Measurements from ENCODE around the gene RFXANK.
A peak's percentile ranks its signal among the peaks of the same experiment; 100 is the strongest.
"Not testable (repeated sequence)": the region's sequence is repeated elsewhere in the genome, so short reads cannot be mapped to it uniquely, and the experiment has no call there.

RFXANK gene

GRCh38 chr19:19205416-19206410, 13.7 kb downstream of the RFXANK start:
- H3K27me3 Mint-ChIP-seq, result peaks cover 15% of the 10 kb centered on the region
- H3K4me1 Mint-ChIP-seq, result peaks cover 21% of the 10 kb centered on the region
- no peak overlapping the region for H3K27ac Mint-ChIP-seq
- no peak overlapping the region for H3K4me3 Mint-ChIP-seq
- no peaks in the 10 kb centered on the region for H3K36me3 Mint-ChIP-seq
- peaks cover 4% of the 10 kb centered on the region for H3K9me3 Mint-ChIP-seq
- ATAC-seq (ENCODE audit: low read depth) (no peak), DNase-seq (ENCODE audit: low spot score in 2 of 2) (no peak)

DNA sequence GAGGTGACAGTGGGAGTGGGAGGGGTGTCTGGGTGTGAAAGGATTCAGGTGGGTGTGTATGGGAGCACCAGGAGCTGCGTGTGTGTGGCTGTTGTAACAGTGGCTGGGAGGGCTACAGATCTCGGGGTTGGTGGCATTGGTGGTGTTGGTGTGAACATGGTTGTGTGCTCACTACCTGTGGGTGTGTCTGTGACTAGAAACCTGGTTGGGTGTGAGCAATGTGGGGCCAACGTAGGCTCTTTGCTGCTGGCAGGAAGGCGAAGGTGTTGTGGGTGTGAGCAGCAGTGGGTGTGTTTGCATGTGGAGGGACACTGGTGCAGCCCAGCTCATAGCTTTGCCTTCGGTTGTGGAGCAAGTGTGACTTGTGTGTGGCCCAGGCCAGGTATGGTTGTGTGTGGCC, 14.9 kb downstream of the RFXANK start:
- Mint-ChIP-seq H3K4me1 (peaks cover 21% of the 10 kb centered on the region), H3K27me3 (peaks cover 21% of the 10 kb centered on the region)

DNA sequence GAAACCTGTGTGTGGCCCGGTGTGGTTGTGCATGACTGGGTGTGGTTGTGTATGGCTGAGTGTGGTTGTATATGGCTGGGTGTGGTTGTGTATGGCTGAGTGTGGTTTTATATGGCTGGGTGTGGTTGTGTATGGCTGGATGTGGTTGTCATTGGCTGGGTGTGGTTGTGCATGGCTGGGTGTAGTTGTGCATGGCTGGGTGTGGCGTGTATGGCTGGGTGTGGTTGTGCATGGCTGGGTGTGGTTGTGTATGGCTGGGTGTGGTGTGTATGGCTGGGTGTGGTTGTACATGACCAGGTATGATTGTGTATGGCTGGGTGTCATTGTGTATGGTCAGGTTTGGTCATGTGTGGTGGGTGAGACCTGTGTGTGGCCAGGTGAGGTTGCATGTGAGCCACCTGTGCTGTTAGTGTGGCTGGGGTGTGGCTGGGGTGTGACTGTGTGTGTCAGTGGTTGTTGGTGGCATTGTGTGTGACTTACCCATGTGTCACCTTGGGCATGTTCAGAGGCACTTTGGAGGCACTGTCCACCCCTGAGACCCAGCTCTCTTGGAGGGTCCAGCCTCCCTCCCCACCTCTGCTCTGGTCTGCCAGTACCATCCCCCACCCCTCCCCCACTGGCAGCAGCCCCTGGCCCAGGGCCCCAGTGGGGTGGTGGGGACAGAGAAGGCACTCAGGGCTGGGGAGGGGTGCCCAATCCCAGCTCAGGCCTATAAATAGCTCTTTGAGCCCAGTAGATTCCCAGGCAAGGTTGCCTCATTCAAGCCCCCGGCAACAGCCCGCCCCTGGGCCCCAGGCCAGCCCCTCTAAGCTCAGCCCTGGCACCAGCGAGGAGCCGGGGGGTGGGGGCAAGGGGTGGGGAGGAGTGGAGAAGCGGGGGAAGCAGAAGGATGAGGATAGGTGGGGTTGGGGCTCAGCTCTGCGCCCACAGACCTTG, 15.8 kb downstream of the RFXANK start:
- ATAC-seq (ENCODE audit: low read depth) (no peak), DNase-seq (ENCODE audit: low spot score in 2 of 2) (no peak)
- no peaks in the 10 kb centered on the region for H3K36me3 Mint-ChIP-seq
- H3K27ac Mint-ChIP-seq, result no peak overlapping the region
- peaks cover 15% of the 10 kb centered on the region for H3K4me1 Mint-ChIP-seq
- no peak overlapping the region for H3K4me3 Mint-ChIP-seq
- H3K27me3 Mint-ChIP-seq, result peaks cover 27% of the 10 kb centered on the region
- H3K9me3 Mint-ChIP-seq, result peaks cover 4% of the 10 kb centered on the region

More for the DNA sequence above, 14.9 kb downstream of the RFXANK start:
- H3K27ac Mint-ChIP-seq, result no peak overlapping the region
- peak overlapping the region; percentile 37 for H3K4me3 Mint-ChIP-seq
- H3K36me3 Mint-ChIP-seq, result no peaks in the 10 kb centered on the region
- DNase-seq (ENCODE audit: low spot score in 2 of 2) (no peak), ATAC-seq (ENCODE audit: low read depth) (no peak)
- peaks cover 4% of the 10 kb centered on the region for H3K9me3 Mint-ChIP-seq

GRCh38 chr19:19209372-19209771, 17.3 kb downstream of the RFXANK start:
- H3K4me1 Mint-ChIP-seq, result peaks cover 24% of the 10 kb centered on the region
- H3K27ac Mint-ChIP-seq, result no peak overlapping the region
- no peaks in the 10 kb centered on the region for H3K36me3 Mint-ChIP-seq
- DNase-seq (ENCODE audit: low spot score in 2 of 2), result no peak
- H3K9me3 Mint-ChIP-seq, result peaks cover 4% of the 10 kb centered on the region
- peaks cover 37% of the 10 kb centered on the region for H3K27me3 Mint-ChIP-seq
- ATAC-seq (ENCODE audit: low read depth), result no peak
- H3K4me3 Mint-ChIP-seq, result no peak overlapping the region

GRCh38 chr19:19211499-19212420, 19.7 kb downstream of the RFXANK start, which contains the start of gene NCAN:
Gene NCAN (plus strand): TSS chr19:19211958. CDS start chr19:19216954, 4,996 bp downstream.
- Mint-ChIP-seq H3K9me3 (peaks cover 4% of the 10 kb centered on the region), H3K27ac (no peak within 1 kb of the TSS), H3K4me3 (no peak within 1 kb of the TSS), H3K27me3 (peaks cover 48% of the 10 kb centered on the region), H3K36me3 (no peaks in the 10 kb centered on the region), H3K4me1 (peaks cover 26% of the 10 kb centered on the region)
- no peak for ATAC-seq (ENCODE audit: low read depth)
- no peak for DNase-seq (ENCODE audit: low spot score in 2 of 2)

- peaks cover 41% of the 10 kb centered on the region for H3K27me3 Mint-ChIP-seq
- no peak overlapping the region for H3K4me3 Mint-ChIP-seq
- no peaks in the 10 kb centered on the region for H3K9me3 Mint-ChIP-seq
- DNase-seq (ENCODE audit: low spot score in 2 of 2) (no peak), ATAC-seq (ENCODE audit: low read depth) (no peak)
- no peak overlapping the region for H3K27ac Mint-ChIP-seq
- peaks cover 14% of the 10 kb centered on the region for H3K4me1 Mint-ChIP-seq
- no peaks in the 10 kb centered on the region for H3K36me3 Mint-ChIP-seq
Observed at GRCh38 chr19:19212916-19213315, 20.9 kb downstream of the RFXANK start.

DNA sequence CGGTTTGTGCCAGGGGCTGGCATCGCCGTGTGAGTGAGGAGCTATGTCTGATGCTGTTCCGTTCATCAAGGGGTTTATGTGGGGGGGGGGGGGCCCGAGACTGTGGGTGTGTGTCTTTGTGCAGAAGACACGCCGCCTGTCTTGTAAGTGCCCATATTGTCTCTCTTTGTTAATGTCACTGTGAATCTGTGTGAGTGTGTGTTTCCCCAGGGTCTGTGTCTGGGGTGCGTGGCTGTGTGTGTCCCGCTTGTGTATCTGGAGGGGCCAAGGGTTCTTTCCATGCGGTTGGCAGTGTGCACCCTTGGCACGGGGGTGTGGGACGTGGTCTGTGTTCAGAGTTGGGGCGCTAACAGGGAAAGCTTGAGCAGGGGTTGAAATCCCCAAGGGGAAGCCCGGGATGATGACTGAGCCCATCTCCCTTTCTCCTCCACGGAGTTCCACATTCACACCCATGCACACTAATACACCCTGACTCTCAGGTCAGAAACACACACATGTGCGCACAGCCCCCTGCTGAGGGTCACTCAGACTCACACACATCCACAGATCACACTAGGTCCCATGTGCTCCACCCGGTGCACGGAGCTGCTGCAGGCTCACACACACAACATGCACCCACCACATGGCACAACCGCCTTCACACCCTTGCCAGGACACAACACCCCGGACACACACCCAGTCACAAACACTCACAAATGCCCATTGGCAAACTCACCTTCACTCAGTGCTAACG, 21.5 kb downstream of the RFXANK start:
- H3K27me3 Mint-ChIP-seq, result peaks cover 41% of the 10 kb centered on the region
- H3K4me1 Mint-ChIP-seq, result peaks cover 14% of the 10 kb centered on the region

DNA sequence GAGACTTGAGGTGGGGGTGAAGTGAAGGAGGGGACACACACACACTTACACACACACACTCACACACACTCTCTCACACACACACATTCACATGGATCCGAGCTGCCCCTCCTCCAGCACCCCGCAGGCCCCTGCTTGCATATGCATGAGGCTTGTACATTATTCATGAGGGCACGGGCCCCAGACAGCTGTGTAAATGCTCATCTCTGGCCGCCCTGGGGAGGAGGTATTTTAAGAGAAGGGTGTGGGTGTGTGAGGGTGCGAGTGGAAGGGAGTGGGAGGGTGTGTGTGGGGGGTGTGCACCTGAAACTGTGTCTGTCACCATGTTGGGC, 22.1 kb downstream of the RFXANK start:
- Mint-ChIP-seq H3K4me3 (no peak overlapping the region), H3K9me3 (no peaks in the 10 kb centered on the region), H3K27me3 (peaks cover 43% of the 10 kb centered on the region), H3K27ac (no peak overlapping the region), H3K4me1 (peaks cover 14% of the 10 kb centered on the region), H3K36me3 (no peaks in the 10 kb centered on the region)
- ATAC-seq (ENCODE audit: low read depth) (peak; percentile 43), DNase-seq (ENCODE audit: low spot score in 2 of 2) (no peak)

More for the DNA sequence above, 21.5 kb downstream of the RFXANK start:
- Mint-ChIP-seq H3K4me3 (no peak overlapping the region), H3K36me3 (no peaks in the 10 kb centered on the region), H3K9me3 (no peaks in the 10 kb centered on the region), H3K27ac (no peak overlapping the region)
- ATAC-seq (ENCODE audit: low read depth) (no peak), DNase-seq (ENCODE audit: low spot score in 2 of 2) (no peak)

DNA sequence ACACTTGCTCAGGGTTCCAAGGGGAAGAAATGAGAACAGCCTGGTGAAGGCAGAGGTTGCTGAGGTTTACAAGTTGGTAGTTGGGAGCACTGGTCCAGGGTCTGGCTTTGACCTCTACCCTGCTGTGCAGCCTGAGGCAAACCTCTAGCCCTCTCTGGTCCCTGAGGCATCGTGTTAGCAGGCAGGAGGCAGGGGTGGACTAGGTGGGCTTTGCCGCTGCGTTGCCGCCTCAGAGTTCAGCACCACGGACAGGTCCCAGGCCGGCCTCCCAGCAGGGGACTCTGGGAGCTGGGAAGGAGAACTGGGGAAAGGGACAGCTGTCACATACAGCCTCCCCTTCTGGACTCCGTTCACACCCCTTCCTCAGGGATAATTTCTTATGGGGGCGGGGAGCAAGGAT, 22.8 kb downstream of the RFXANK start:
- ATAC-seq (ENCODE audit: low read depth), result no peak
- Mint-ChIP-seq H3K36me3 (no peaks in the 10 kb centered on the region), H3K27ac (no peak overlapping the region), H3K4me1 (peaks cover 14% of the 10 kb centered on the region), H3K4me3 (no peak overlapping the region), H3K9me3 (no peaks in the 10 kb centered on the region), H3K27me3 (peaks cover 43% of the 10 kb centered on the region)
- DNase-seq (ENCODE audit: low spot score in 2 of 2), result no peak

GRCh38 chr19:19215792-19216191, 23.7 kb downstream of the RFXANK start:
- Mint-ChIP-seq H3K27me3 (peaks cover 40% of the 10 kb centered on the region), H3K9me3 (no peaks in the 10 kb centered on the region), H3K36me3 (no peaks in the 10 kb centered on the region), H3K4me3 (no peak overlapping the region), H3K27ac (no peak overlapping the region), H3K4me1 (peaks cover 12% of the 10 kb centered on the region)
- ATAC-seq (ENCODE audit: low read depth) (no peak), DNase-seq (ENCODE audit: low spot score in 2 of 2) (no peak)

- no peaks in the 10 kb centered on the region for H3K36me3 Mint-ChIP-seq
- no peak overlapping the region for H3K4me3 Mint-ChIP-seq
- peaks cover 12% of the 10 kb centered on the region for H3K4me1 Mint-ChIP-seq
- peaks cover 33% of the 10 kb centered on the region for H3K27me3 Mint-ChIP-seq
- no peak overlapping the region for H3K27ac Mint-ChIP-seq
- ATAC-seq (ENCODE audit: low read depth) (peak; percentile 50), DNase-seq (ENCODE audit: low spot score in 2 of 2) (no peak)
- H3K9me3 Mint-ChIP-seq, result no peaks in the 10 kb centered on the region
Observed at GRCh38 chr19:19217099-19217498, 25.0 kb downstream of the RFXANK start.

GRCh38 chr19:19218911-19219310, 26.9 kb downstream of the RFXANK start:
- H3K9me3 Mint-ChIP-seq, result no peaks in the 10 kb centered on the region

DNA sequence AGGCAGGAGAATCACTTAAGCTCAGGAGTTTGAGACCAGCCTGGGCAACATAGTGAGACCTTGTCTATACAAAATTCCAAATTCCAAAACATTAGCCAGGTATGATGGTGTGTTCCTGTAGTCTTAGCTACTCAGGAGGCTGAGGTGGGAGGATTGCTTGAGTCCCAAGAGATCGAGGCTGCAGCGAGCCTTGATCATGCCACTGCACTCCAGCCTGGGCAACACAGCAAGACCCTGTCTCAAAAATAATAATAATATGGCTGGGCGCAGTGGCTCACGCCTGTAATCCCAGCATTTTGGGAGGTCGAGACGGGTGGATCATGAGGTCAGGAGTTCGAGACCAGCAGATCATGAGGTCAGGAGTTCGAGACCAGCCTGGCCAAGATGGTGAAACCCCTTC, 28.9 kb downstream of the RFXANK start:
- H3K36me3 Mint-ChIP-seq; H3K27ac Mint-ChIP-seq; ATAC-seq (ENCODE audit: low read depth); H3K4me1 Mint-ChIP-seq; H3K9me3 Mint-ChIP-seq; DNase-seq (ENCODE audit: low spot score in 2 of 2); H3K4me3 Mint-ChIP-seq: not testable (repeated sequence)
- peaks cover 15% of the 10 kb centered on the region for H3K27me3 Mint-ChIP-seq

More at GRCh38 chr19:19218911-19219310, 26.9 kb downstream of the RFXANK start:
- Mint-ChIP-seq H3K4me1 (peaks cover 6% of the 10 kb centered on the region), H3K4me3 (no peak overlapping the region), H3K36me3 (no peaks in the 10 kb centered on the region), H3K27me3 (peaks cover 21% of the 10 kb centered on the region), H3K27ac (no peak overlapping the region)
- DNase-seq (ENCODE audit: low spot score in 2 of 2) (no peak), ATAC-seq (ENCODE audit: low read depth) (no peak)

Data from memory B cell (primary cell).